ENCODE measurements around the gene FAM131B.

Gene FAM131B

GRCh38 chr7:143380260-143380645 is 17.7 kb upstream of the FAM131B start:
- TF ChIP-seq, protein P1, sequence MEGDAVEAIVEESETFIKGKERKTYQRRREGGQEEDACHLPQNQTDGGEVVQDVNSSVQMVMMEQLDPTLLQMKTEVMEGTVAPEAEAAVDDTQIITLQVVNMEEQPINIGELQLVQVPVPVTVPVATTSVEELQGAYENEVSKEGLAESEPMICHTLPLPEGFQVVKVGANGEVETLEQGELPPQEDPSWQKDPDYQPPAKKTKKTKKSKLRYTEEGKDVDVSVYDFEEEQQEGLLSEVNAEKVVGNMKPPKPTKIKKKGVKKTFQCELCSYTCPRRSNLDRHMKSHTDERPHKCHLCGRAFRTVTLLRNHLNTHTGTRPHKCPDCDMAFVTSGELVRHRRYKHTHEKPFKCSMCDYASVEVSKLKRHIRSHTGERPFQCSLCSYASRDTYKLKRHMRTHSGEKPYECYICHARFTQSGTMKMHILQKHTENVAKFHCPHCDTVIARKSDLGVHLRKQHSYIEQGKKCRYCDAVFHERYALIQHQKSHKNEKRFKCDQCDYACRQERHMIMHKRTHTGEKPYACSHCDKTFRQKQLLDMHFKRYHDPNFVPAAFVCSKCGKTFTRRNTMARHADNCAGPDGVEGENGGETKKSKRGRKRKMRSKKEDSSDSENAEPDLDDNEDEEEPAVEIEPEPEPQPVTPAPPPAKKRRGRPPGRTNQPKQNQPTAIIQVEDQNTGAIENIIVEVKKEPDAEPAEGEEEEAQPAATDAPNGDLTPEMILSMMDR (IDR thresholded peaks at IDR 0.05; ENCODE audit: insufficient read depth, low read length, missing control alignments): peak; percentile 86
- ChIA-PET POLR2A (interaction anchor here (1.0 to 7.0 kb wide), 10 partner anchors 8 to 140 kb away, joined by 3 to 104 read pairs (median 4); partner anchors contain the start of genes CASP2 and GSTK1), CTCF (interaction anchor here (0.6 to 3.1 kb wide), 36 partner anchors 8 to 364 kb away, joined by 3 to 70 read pairs (median 4); partner anchors contain the start of genes CASP2 and CLCN1)
- no peak for DNase-seq (ENCODE audit: low read depth, low spot score)
- H3K4me3 ChIP-seq (ENCODE audit: low read depth, low read length): peak overlapping the region; percentile 91

DNA sequence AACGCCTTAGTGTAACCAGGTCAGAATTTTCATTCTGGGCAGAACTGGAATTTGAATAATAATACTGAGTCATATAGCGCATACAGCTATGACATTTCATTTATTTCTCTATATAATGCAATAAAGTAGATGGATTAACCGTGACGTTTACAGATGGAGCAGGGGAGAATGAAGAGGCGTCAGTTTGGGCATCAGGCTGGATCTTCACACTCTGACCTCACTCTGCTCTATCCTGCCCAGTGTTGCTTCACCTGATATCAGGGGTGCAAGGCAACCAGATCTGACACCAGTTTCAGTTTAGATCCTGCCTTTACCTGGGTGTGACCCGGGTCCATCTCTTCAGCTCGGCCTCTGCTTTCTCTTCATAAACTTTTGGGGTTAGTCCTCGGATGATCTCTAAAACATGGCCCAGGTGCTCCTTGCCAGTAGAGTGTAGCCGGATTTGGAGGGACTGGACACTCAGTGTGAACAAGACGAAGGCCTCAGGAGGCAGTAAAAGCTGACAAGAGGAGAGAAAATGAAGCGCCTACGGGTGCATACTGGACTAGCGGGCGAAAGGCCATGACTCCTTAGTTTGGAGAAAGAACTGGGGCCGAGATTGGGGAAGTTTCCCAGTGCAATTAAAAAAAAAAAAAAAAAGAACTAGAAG is 17.2 kb upstream of the FAM131B start:
- DNase-seq (ENCODE audit: low read depth, low spot score): no peak
- TF ChIP-seq, protein P1 (IDR thresholded peaks at IDR 0.05; ENCODE audit: insufficient read depth, low read length, missing control alignments): no peak
- peak overlapping the region; percentile 91 for H3K4me3 ChIP-seq (ENCODE audit: low read depth, low read length)
- ChIA-PET CTCF (interaction anchor here (0.6 to 3.1 kb wide), 35 partner anchors 8 to 363 kb away, joined by 3 to 70 read pairs (median 4); partner anchors contain the start of genes CASP2 and CLCN1), POLR2A (interaction anchor here (1.0 to 7.0 kb wide), 10 partner anchors 8 to 140 kb away, joined by 3 to 104 read pairs (median 4); partner anchors contain the start of genes CASP2 and GSTK1)

GRCh38 chr7:143376396-143376795 is 13.9 kb upstream of the FAM131B start:
- TF ChIP-seq, protein P1 (IDR thresholded peaks at IDR 0.05; ENCODE audit: insufficient read depth, low read length, missing control alignments): no peak
- ChIA-PET CTCF (interaction anchor here (0.7 to 2.5 kb wide), 5 partner anchors 16 to 136 kb away, joined by 3 to 10 read pairs (median 4); no protein-coding TSS in a partner anchor), POLR2A (no interaction called here)
- no peak for DNase-seq (ENCODE audit: low read depth, low spot score)
- H3K4me3 ChIP-seq (ENCODE audit: low read depth, low read length): no peak overlapping the region

DNA sequence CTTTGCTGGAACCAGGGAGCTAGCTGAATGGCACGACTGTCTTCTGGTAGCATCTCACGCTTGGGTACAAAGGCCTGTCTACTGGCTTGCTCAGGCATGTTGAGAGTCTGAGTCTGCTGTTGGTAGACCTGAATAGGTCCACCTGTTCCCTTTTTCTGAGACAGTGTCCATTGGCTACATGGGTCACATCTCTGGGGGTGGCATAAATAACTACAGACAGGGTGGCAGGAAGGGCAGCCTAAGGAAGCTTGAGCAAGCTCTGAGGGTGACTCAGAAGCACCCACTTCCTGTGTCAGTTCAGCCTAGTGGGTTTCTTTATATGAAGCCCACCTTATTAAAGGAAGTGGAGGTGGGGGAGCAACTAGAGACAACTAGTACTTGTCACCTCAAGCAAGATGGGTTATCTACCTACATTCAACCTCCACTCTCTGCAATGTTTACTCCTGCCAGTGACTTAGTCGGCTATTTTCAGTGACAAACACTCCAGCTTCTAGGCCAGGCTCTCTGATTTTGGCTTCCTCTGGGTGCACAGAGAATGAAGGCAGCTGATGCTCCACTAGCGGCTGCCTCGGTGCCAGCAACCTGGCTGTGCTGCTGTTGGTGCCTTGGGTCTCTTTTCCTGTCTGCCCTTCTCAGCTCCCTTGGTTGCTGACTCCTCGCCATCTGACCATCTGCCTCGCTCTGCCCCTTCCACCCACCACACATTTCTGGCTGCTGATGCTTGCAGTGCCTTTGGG is 13.0 kb upstream of the FAM131B start:
- POLR2A ChIA-PET: no interaction called here
- DNase-seq (ENCODE audit: low read depth, low spot score): no peak
- TF ChIP-seq, protein P1 (IDR thresholded peaks at IDR 0.05; ENCODE audit: insufficient read depth, low read length, missing control alignments): no peak
- no peak overlapping the region for H3K4me3 ChIP-seq (ENCODE audit: low read depth, low read length)
- CTCF ChIA-PET: interaction anchor here (0.8 to 2.5 kb wide), 5 partner anchors 15 to 356 kb away, joined by 3 to 10 read pairs (median 4); no protein-coding TSS in a partner anchor

GRCh38 chr7:143374561-143374960 is 12.0 kb upstream of the FAM131B start:
- H3K4me3 ChIP-seq (ENCODE audit: low read depth, low read length): no peak overlapping the region
- CTCF ChIA-PET: interaction anchor here (0.9 to 1.8 kb wide), 4 partner anchors 10 to 135 kb away, joined by 4 to 9 read pairs (median 6); no protein-coding TSS in a partner anchor
- TF ChIP-seq, protein P1 (IDR thresholded peaks at IDR 0.05; ENCODE audit: insufficient read depth, low read length, missing control alignments): no peak
- no peak for DNase-seq (ENCODE audit: low read depth, low spot score)
- POLR2A ChIA-PET: no interaction called here
